Aortic smooth muscle cell (primary cell): ENCODE data around the gene TICRR. TPM values are rescaled to one million over a fixed set of nuclear protein-coding genes. Genes with fewer than 3 reads are reported as not detected.

ENCODE experiments used
- total RNA-seq: library from RNA; depleted of rRNA; stranded (reverse); fragments of >200 nt; gene quantifications from 2 replicates; pipeline ENCODE4 v1.2.3, GENCODE V29; 2014

TICRR gene, protein sequence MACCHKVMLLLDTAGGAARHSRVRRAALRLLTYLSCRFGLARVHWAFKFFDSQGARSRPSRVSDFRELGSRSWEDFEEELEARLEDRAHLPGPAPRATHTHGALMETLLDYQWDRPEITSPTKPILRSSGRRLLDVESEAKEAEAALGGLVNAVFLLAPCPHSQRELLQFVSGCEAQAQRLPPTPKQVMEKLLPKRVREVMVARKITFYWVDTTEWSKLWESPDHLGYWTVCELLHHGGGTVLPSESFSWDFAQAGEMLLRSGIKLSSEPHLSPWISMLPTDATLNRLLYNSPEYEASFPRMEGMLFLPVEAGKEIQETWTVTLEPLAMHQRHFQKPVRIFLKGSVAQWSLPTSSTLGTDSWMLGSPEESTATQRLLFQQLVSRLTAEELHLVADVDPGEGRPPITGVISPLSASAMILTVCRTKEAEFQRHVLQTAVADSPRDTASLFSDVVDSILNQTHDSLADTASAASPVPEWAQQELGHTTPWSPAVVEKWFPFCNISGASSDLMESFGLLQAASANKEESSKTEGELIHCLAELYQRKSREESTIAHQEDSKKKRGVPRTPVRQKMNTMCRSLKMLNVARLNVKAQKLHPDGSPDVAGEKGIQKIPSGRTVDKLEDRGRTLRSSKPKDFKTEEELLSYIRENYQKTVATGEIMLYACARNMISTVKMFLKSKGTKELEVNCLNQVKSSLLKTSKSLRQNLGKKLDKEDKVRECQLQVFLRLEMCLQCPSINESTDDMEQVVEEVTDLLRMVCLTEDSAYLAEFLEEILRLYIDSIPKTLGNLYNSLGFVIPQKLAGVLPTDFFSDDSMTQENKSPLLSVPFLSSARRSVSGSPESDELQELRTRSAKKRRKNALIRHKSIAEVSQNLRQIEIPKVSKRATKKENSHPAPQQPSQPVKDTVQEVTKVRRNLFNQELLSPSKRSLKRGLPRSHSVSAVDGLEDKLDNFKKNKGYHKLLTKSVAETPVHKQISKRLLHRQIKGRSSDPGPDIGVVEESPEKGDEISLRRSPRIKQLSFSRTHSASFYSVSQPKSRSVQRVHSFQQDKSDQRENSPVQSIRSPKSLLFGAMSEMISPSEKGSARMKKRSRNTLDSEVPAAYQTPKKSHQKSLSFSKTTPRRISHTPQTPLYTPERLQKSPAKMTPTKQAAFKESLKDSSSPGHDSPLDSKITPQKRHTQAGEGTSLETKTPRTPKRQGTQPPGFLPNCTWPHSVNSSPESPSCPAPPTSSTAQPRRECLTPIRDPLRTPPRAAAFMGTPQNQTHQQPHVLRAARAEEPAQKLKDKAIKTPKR (N-terminal part only)
- total RNA-seq = 1.2 and 2.5 TPM in 2 replicates

GRCh38 chr15:89575146-89575655 is at the start of gene TICRR:
TSS of gene TICRR (plus strand) at chr15:89575469. CDS start at chr15:89575587, 118 bp downstream.

GRCh38 chr15:89654847-89655805 is 79.9 kb downstream of the TICRR start, which contains the start of gene KIF7:
TSS of gene KIF7 (minus strand) at chr15:89655467. CDS start at chr15:89652930, 2,537 bp downstream.

Other genes with a start within 250 kb of the TICRR start
- 50.2 and 56.3 TPM in 2 replicates for gene POLG, start 240.6 kb upstream of the TICRR start, total RNA-seq
- gene RHCG, start 78.9 kb upstream of the TICRR start, total RNA-seq = 0.13 TPM in 1 of 2 replicates, not detected in the other
- gene KIF7, start 80.0 kb downstream of the TICRR start, total RNA-seq = 16.4 and 19.0 TPM in 2 replicates
- 0.12 and 0.26 TPM in 2 replicates for gene PLIN1, start 103.9 kb downstream of the TICRR start, total RNA-seq
- gene PEX11A, start 115.3 kb downstream of the TICRR start, total RNA-seq = 5.9 and 8.1 TPM in 2 replicates
- gene WDR93, start 115.3 kb downstream of the TICRR start, total RNA-seq = under 0.01 and 0.06 TPM in 2 replicates
- 0.37 and 0.53 TPM in 2 replicates for gene MESP1, start 175.8 kb downstream of the TICRR start, total RNA-seq
- 0.25 and 0.53 TPM in 2 replicates for gene MESP2, start 200.9 kb downstream of the TICRR start, total RNA-seq
- 39.6 and 42.7 TPM in 2 replicates for gene ANPEP, start 239.4 kb downstream of the TICRR start, total RNA-seq